H9 (cell line): ENCODE data around the gene GLB1L3. TPM values are rescaled to one million over a fixed set of nuclear protein-coding genes. Genes with fewer than 3 reads are reported as not detected.

ENCODE experiments used
- DNase-seq: peaks from one replicate; pipeline ENCODE4 v3.0.0-alpha.2; 2017
- H2AFZ ChIP-seq: one replicate; pipeline ENCODE4 v1.6.1; 2013; ENCODE audit warnings: mild to moderate bottlenecking, low read length, control low read depth, moderate library complexity
- H2AK5ac ChIP-seq: 2 replicates; pipeline ENCODE4 v1.6.1; 2013; ENCODE audit warnings: low read length, control low read depth, mixed read lengths; ENCODE audit not compliant: insufficient read length
- H2BK120ac ChIP-seq: one replicate; pipeline ENCODE4 v1.6.1; 2013; ENCODE audit warnings: low read depth, mild to moderate bottlenecking, low read length, control low read depth, inconsistent platforms; ENCODE audit not compliant: poor library complexity, severe bottlenecking
- H2BK12ac ChIP-seq: 2 replicates; pipeline ENCODE4 v1.6.1; 2013; ENCODE audit warnings: low read length, control low read depth, mixed read lengths, low read depth; ENCODE audit not compliant: insufficient read length
- H2BK15ac ChIP-seq: 2 replicates; pipeline ENCODE4 v1.6.1; 2013; ENCODE audit warnings: low read depth, low read length, control low read depth
- H2BK20ac ChIP-seq: one replicate; pipeline ENCODE4 v1.6.1; 2013; ENCODE audit warnings: low read depth, mild to moderate bottlenecking, low read length, control low read depth, inconsistent platforms; ENCODE audit not compliant: poor library complexity, severe bottlenecking
- H2BK5ac ChIP-seq: 2 replicates; pipeline ENCODE4 v1.6.1; 2013; ENCODE audit warnings: low read length, control low read depth, mixed read lengths; ENCODE audit not compliant: insufficient read length
- H3K14ac ChIP-seq: 2 replicates; pipeline ENCODE4 v1.6.1; 2013; ENCODE audit warnings: low read length, control low read depth; ENCODE audit not compliant: insufficient read depth
- H3K18ac ChIP-seq: 2 replicates; pipeline ENCODE4 v1.6.1; 2013; ENCODE audit warnings: low read depth, mild to moderate bottlenecking, mixed read lengths, low read length, control low read depth; ENCODE audit not compliant: insufficient read length
- H3K23ac ChIP-seq: 2 replicates; pipeline ENCODE4 v1.6.1; 2013; ENCODE audit warnings: low read length, control low read depth, mixed read lengths, low read depth; ENCODE audit not compliant: insufficient read length
- H3K23me2 ChIP-seq: 2 replicates; pipeline ENCODE4 v1.6.1; 2013; ENCODE audit warnings: low read depth, mild to moderate bottlenecking, mixed read lengths, low read length, control low read depth; ENCODE audit not compliant: insufficient read length, poor library complexity, severe bottlenecking
- H3K27ac ChIP-seq: 2 replicates; pipeline ENCODE4 v1.5.1; 2013; ENCODE audit warnings: low read length, control low read depth, mixed read lengths, low read depth; ENCODE audit not compliant: insufficient read length
- H3K27me3 ChIP-seq: 2 replicates; pipeline ENCODE4 v1.6.1; 2013; ENCODE audit warnings: low read length, control low read depth, inconsistent platforms; ENCODE audit not compliant: insufficient read depth
- H3K4ac ChIP-seq: 2 replicates; pipeline ENCODE4 v1.6.1; 2013; ENCODE audit warnings: low read depth, mild to moderate bottlenecking, control low read depth, inconsistent platforms, low read length, moderate library complexity
- H3K4me1 ChIP-seq: 2 replicates; pipeline ENCODE4 v1.6.1; 2013; ENCODE audit warnings: low read length, control low read depth, inconsistent platforms; ENCODE audit not compliant: insufficient read depth
- H3K4me2 ChIP-seq: 2 replicates; pipeline ENCODE4 v1.6.1; 2013; ENCODE audit warnings: low read length, control low read depth, mixed read lengths; ENCODE audit not compliant: insufficient read length, insufficient read depth
- H3K56ac ChIP-seq: 2 replicates; pipeline ENCODE4 v1.6.1; 2013; ENCODE audit warnings: low read depth, mild to moderate bottlenecking, mixed read lengths, low read length, control low read depth; ENCODE audit not compliant: insufficient read length
- H3K79me1 ChIP-seq: 2 replicates; pipeline ENCODE4 v1.6.1; 2013; ENCODE audit warnings: low read depth, mild to moderate bottlenecking, moderate library complexity, low read length, control low read depth, inconsistent platforms; ENCODE audit not compliant: insufficient read depth, poor library complexity, severe bottlenecking
- H3K79me2 ChIP-seq: 2 replicates; pipeline ENCODE4 v1.6.1; 2013; ENCODE audit warnings: low read length, control low read depth, inconsistent platforms; ENCODE audit not compliant: insufficient read depth
- H3K9ac ChIP-seq: 2 replicates; pipeline ENCODE4 v1.6.1; 2013; ENCODE audit warnings: low read length, control low read depth, mixed read lengths; ENCODE audit not compliant: insufficient read length; ENCODE audit errors: extremely low read depth
- H3K9me3 ChIP-seq: one replicate; pipeline ENCODE4 v1.6.1; 2013; ENCODE audit warnings: low read depth, low read length, inconsistent platforms; ENCODE audit not compliant: control insufficient read depth
- H3T11ph ChIP-seq: one replicate; pipeline ENCODE4 v1.6.1; 2013; ENCODE audit warnings: mild to moderate bottlenecking, low read length, control low read depth, inconsistent platforms
- H4K20me1 ChIP-seq: one replicate; pipeline ENCODE4 v1.6.1; 2013; ENCODE audit not compliant: control insufficient read depth, insufficient read length, insufficient read depth
- H4K5ac ChIP-seq: 2 replicates; pipeline ENCODE4 v1.6.1; 2013; ENCODE audit warnings: low read depth, mild to moderate bottlenecking, mixed read lengths, low read length, control low read depth; ENCODE audit not compliant: insufficient read length
- H4K8ac ChIP-seq: replicated peaks from 2 replicates; pipeline ENCODE4 v1.6.1; 2013; ENCODE audit warnings: low read length, control low read depth, mixed read lengths, low read depth; ENCODE audit not compliant: insufficient read length
- H4K91ac ChIP-seq: 2 replicates; pipeline ENCODE4 v1.6.1; 2013; ENCODE audit warnings: low read depth, mild to moderate bottlenecking, moderate library complexity, mixed read lengths, low read length, control low read depth; ENCODE audit not compliant: insufficient read length
- H3K27ac Mint-ChIP-seq, 3 experiments: 2 replicates in 2 of 3; 3 replicates in 1 of 3; pipeline ENCODE4 v1.8.0; 2020 to 2021; ENCODE audit warnings: mixed read lengths in 3 of 3, mild to moderate bottlenecking in 1 of 3, moderate library complexity in 1 of 3
- H3K27me3 Mint-ChIP-seq: 2 replicates; pipeline ENCODE4 v1.8.0; 2021; ENCODE audit warnings: low read depth, mild to moderate bottlenecking, moderate library complexity, mixed read lengths
- H3K36me3 Mint-ChIP-seq, 3 experiments: 2 replicates in 2 of 3; 3 replicates in 1 of 3; pipeline ENCODE4 v1.8.0; 2020 to 2021; ENCODE audit warnings: low read depth in 3 of 3, mixed read lengths in 3 of 3; ENCODE audit not compliant: insufficient read depth in 1 of 3
- H3K4me1 Mint-ChIP-seq, 2 experiments: 2 replicates each; pipeline ENCODE4 v1.8.0; 2020; ENCODE audit warnings: mixed read lengths in 2 of 2
- H3K4me3 Mint-ChIP-seq, 2 experiments: 2 replicates in 1 of 2; 3 replicates in 1 of 2; pipeline ENCODE4 v1.8.0; 2020 to 2021; ENCODE audit warnings: mild to moderate bottlenecking in 2 of 2, mixed read lengths in 2 of 2, moderate library complexity in 1 of 2
- H3K9me3 Mint-ChIP-seq, 2 experiments: 2 replicates in 1 of 2; 3 replicates in 1 of 2; pipeline ENCODE4 v1.8.0; 2020; ENCODE audit warnings: mild to moderate bottlenecking in 2 of 2, mixed read lengths in 2 of 2, moderate library complexity in 1 of 2
- WGBS: extraction: QIAGEN DNeasy Blood & Tissue Kit; methylation state at CpG from one replicate; pipeline ENCODE4 v1.1.7; 2013; ENCODE audit warnings: missing lambda C conversion rate, low lambda C conversion rate, mixed read lengths; ENCODE audit not compliant: insufficient read length; ENCODE audit errors: extremely low coverage; 5-methylcytosine and 5-hydroxymethylcytosine counted together
- total RNA-seq: library from RNA; stranded (reverse); gene quantifications from 2 replicates; pipeline ENCODE4 v1.2.1, GENCODE V29; 2021
- TF ChIP-seq, protein P1 (sequence below): fragments of 200-600 bp; sonication (generic); conservative IDR thresholded peaks from 3 replicates; pipeline ENCODE4 v1.8.0; 2021; ENCODE audit warnings: antibody characterized with exemption, mild to moderate bottlenecking

GLB1L3 gene
- total RNA-seq, 1 experiment from 2014 or later, result 11.2 TPM

DNA sequence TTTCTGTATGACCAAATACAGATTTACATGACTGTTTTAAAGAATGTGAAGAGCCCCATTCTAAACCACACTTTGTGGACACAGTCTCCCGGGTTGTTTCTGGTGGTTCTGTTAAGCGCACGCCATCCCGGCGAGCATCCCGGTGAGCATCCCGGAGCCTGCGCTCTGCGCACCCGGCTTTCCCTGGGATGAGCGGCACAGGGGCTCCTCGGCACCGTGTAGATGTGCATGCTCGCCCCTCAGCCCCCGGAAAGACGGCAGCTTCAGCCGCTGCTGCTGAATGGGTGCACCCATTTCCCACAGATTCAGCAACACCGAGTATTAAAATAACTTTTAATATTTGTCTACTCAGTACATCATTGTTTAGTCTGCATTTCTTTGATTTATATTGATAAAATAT, 91.6 kb downstream of the GLB1L3 start:
- no peak overlapping the region for H2AFZ ChIP-seq
- H3K18ac ChIP-seq, result no peak overlapping the region
- Mint-ChIP-seq H3K27me3 (peaks cover 18% of the 10 kb centered on the region), H3K36me3 (no peaks in the 10 kb centered on the region; a peak in 1 of 7 replicates), H3K4me3 (no peak overlapping the region), H3K27ac (no peak overlapping the region), H3K9me3 (no peaks in the 10 kb centered on the region), H3K4me1 (peaks cover 0 to under 1% of the 10 kb centered on the region in 2 experiments; a peak in 1 of 4 replicates)
- DNase-seq, result no peak
- no peak overlapping the region for H3K4ac ChIP-seq
- H3K79me2 ChIP-seq, result no peaks in the 10 kb centered on the region
- H3K9ac ChIP-seq, result no peak overlapping the region
- no peak overlapping the region for H2BK20ac ChIP-seq
- H4K20me1 ChIP-seq, result no peaks in the 10 kb centered on the region
- TF ChIP-seq, protein P1, sequence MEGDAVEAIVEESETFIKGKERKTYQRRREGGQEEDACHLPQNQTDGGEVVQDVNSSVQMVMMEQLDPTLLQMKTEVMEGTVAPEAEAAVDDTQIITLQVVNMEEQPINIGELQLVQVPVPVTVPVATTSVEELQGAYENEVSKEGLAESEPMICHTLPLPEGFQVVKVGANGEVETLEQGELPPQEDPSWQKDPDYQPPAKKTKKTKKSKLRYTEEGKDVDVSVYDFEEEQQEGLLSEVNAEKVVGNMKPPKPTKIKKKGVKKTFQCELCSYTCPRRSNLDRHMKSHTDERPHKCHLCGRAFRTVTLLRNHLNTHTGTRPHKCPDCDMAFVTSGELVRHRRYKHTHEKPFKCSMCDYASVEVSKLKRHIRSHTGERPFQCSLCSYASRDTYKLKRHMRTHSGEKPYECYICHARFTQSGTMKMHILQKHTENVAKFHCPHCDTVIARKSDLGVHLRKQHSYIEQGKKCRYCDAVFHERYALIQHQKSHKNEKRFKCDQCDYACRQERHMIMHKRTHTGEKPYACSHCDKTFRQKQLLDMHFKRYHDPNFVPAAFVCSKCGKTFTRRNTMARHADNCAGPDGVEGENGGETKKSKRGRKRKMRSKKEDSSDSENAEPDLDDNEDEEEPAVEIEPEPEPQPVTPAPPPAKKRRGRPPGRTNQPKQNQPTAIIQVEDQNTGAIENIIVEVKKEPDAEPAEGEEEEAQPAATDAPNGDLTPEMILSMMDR, result no peak
- H3K14ac ChIP-seq, result no peak overlapping the region
- no peak overlapping the region for H3K27ac ChIP-seq
- no peak overlapping the region for H4K5ac ChIP-seq
- no peak overlapping the region for H3K4me2 ChIP-seq
- H2BK15ac ChIP-seq, result no peak overlapping the region
- H3K56ac ChIP-seq, result no peak overlapping the region
- no peak overlapping the region for H3K23ac ChIP-seq
- H3K79me1 ChIP-seq, result no peaks in the 10 kb centered on the region
- no peak overlapping the region for H2BK5ac ChIP-seq
- H3T11ph ChIP-seq, result no peak overlapping the region
- no peak overlapping the region for H2AK5ac ChIP-seq
- no CpG with 5 or more reads among the region's 18 CpGs for WGBS
- H3K9me3 ChIP-seq, result no peaks in the 10 kb centered on the region
- H4K8ac ChIP-seq, result no peak overlapping the region
- no peak overlapping the region for H2BK120ac ChIP-seq
- no peaks in the 10 kb centered on the region for H3K23me2 ChIP-seq
- H2BK12ac ChIP-seq, result no peak overlapping the region
- no peaks in the 10 kb centered on the region for H3K4me1 ChIP-seq
- H4K91ac ChIP-seq, result no peak overlapping the region
- no peaks in the 10 kb centered on the region for H3K27me3 ChIP-seq

Other genes starting within 250 kb of the GLB1L3 start
- gene JAM3, start 207.3 kb upstream of the GLB1L3 start, total RNA-seq, result 30.0 and 36.5 TPM in 2 replicates
- gene NCAPD3, start 52.4 kb upstream of the GLB1L3 start, total RNA-seq, result 52.2 and 53.1 TPM in 2 replicates
- 27.5 and 28.1 TPM in 2 replicates for gene VPS26B, start 51.7 kb upstream of the GLB1L3 start, total RNA-seq
- gene THYN1, start 23.0 kb upstream of the GLB1L3 start, total RNA-seq, result 97.0 and 101 TPM in 2 replicates
- 43.3 and 46.8 TPM in 2 replicates for gene ACAD8, start 22.8 kb upstream of the GLB1L3 start, total RNA-seq
- 2.0 and 2.4 TPM in 2 replicates for gene GLB1L2, start 55.6 kb downstream of the GLB1L3 start, total RNA-seq
- gene B3GAT1, start 135.9 kb downstream of the GLB1L3 start, total RNA-seq, result 29.3 and 34.3 TPM in 2 replicates